Measurements from ENCODE around the gene EPB42. TPM values are rescaled to one million over a fixed set of nuclear protein-coding genes. Genes with fewer than 3 reads are reported as not detected.

Gene EPB42
- total and polyA plus RNA-seq, 2 experiments from 2014 or later: not detected

- TF ChIP-seq EZH2phosphoT487 (IDR thresholded peaks at IDR 0.05; ENCODE audit: unreplicated experiment): no peak
- no peak for TF ChIP-seq EZH2 (IDR thresholded peaks at IDR 0.05; ENCODE audit: low read depth, unreplicated experiment)
- TF ChIP-seq CTCF (conservative IDR thresholded peaks at IDR 0.05; ENCODE audit: low read depth in 2 of 2): no peak
- no peak for TF ChIP-seq NANOG (IDR thresholded peaks at IDR 0.05; ENCODE audit: borderline replicate concordance)
- TF ChIP-seq STAT1 (IDR thresholded peaks at IDR 0.05; ENCODE audit: unreplicated experiment): no peak
- no peak for TF ChIP-seq REST (IDR thresholded peaks at IDR 0.05; ENCODE audit: unreplicated experiment)
- TF ChIP-seq ZNF331 (CRISPR knock-in tag; IDR thresholded peaks at IDR 0.05; ENCODE audit: low read depth): no peak
- no peak for TF ChIP-seq JUNB (IDR thresholded peaks at IDR 0.05; ENCODE audit: unreplicated experiment)
- TF ChIP-seq CREB1 (CRISPR knock-in tag; IDR thresholded peaks at IDR 0.05; ENCODE audit: low read depth): no peak
- TF ChIP-seq POLR2AphosphoS5 (IDR thresholded peaks at IDR 0.05; ENCODE audit: low read depth): no peak
- TF ChIP-seq ZNF462 (CRISPR knock-in tag; IDR thresholded peaks at IDR 0.05): no peak
- no peak for TF ChIP-seq ETS1 (IDR thresholded peaks at IDR 0.05)
- TF ChIP-seq ZNF114 (CRISPR knock-in tag; IDR thresholded peaks at IDR 0.05): no peak
- H3K9me2 ChIP-seq (ENCODE audit: insufficient read depth): no peaks in the 10 kb centered on the region
- H3K27me3 ChIP-seq (ENCODE audit: insufficient read depth): no peaks in the 10 kb centered on the region
- H3K36me3 ChIP-seq (ENCODE audit: insufficient read depth): no peaks in the 10 kb centered on the region
- no peak overlapping the region for H3K27ac ChIP-seq (ENCODE audit: low read depth)
- H3K4me3 ChIP-seq: no peak overlapping the region
- H3F3A ChIP-seq (replicated peaks; ENCODE audit: low read depth): no peaks in the 10 kb centered on the region
- Mint-ChIP-seq H3K36me3 (ENCODE audit: low read depth) (no peaks in the 10 kb centered on the region), H3K27me3 (ENCODE audit: insufficient read depth, low read depth, poor library complexity) (peaks cover 12% of the 10 kb centered on the region), H3K9me3 (no peaks in the 10 kb centered on the region), H3K27ac (no peak overlapping the region), H3K4me1 (peaks cover 12% of the 10 kb centered on the region; the same call in 2 of the 3 replicates), H3K4me3 (no peak overlapping the region)
- no peaks in the 10 kb centered on the region for H4K20me1 ChIP-seq (replicated peaks; ENCODE audit: insufficient read depth)
- H3K4me1 ChIP-seq (ENCODE audit: insufficient read depth): no peaks in the 10 kb centered on the region
- H2AFZ ChIP-seq: no peak overlapping the region
- no peak overlapping the region for H3K4me2 ChIP-seq
- no peak for ATAC-seq
- no peaks in the 10 kb centered on the region for H3K79me2 ChIP-seq (replicated peaks; ENCODE audit: insufficient read depth)
- DNase-seq (ENCODE audit: low spot score): no peak
These were observed 8.5 kb downstream of the EPB42 start for GRCh38 chr15:43212299-43212698.
